OCI-LY3 (cell line): ENCODE data around the gene LTA.

Experiments
- H2AFZ ChIP-seq: fragments of 200-600, 300-600 bp; shearing (Covaris generic); 2 replicates; pipeline ENCODE4 v1.6.0; 2014; ENCODE audit warnings: antibody characterized with exemption, low read depth, low read length
- H3K27ac ChIP-seq: fragments of 200-600, 300-600 bp; sonication (generic); 2 replicates; pipeline ENCODE4 v1.5.1; 2014; ENCODE audit warnings: mild to moderate bottlenecking, low read length, moderate library complexity, mixed read lengths
- H3K27me3 ChIP-seq: fragments of 200-600, 300-600 bp; sonication (generic); 2 replicates; pipeline ENCODE4 v1.6.1; 2014; ENCODE audit warnings: low read depth, low read length, mixed read lengths
- H3K36me3 ChIP-seq: fragments of 200-600, 300-600 bp; sonication (generic); replicated peaks from 2 replicates; pipeline ENCODE3; 2014; ENCODE audit warnings: low read depth, low read length, mixed read lengths
- H3K4me1 ChIP-seq: fragments of 300-600, 200-600 bp; sonication (generic); 2 replicates; pipeline ENCODE4 v1.6.1; 2014; ENCODE audit warnings: low read length, mixed read lengths
- H3K4me2 ChIP-seq: fragments of 200-600, 300-600 bp; sonication (generic); 2 replicates; pipeline ENCODE4 v1.6.1; 2014; ENCODE audit warnings: low read length, mixed read lengths
- H3K4me3 ChIP-seq: fragments of 300-600, 200-600 bp; sonication (generic); 2 replicates; pipeline ENCODE4 v1.5.1; 2014; ENCODE audit warnings: antibody characterized with exemption, mild to moderate bottlenecking, low read length, moderate library complexity
- H3K79me2 ChIP-seq: fragments of 300-600, 200-600 bp; shearing (Covaris generic); 2 replicates; pipeline ENCODE4 v1.6.1; 2014; ENCODE audit warnings: mild to moderate bottlenecking, low read length, mixed read lengths
- H3K9ac ChIP-seq: fragments of 300-600, 200-600 bp; shearing (Covaris generic); 2 replicates; pipeline ENCODE4 v1.6.0; 2014; ENCODE audit warnings: mild to moderate bottlenecking, low read length, moderate library complexity
- H3K9me3 ChIP-seq: fragments of 200-600, 300-600 bp; shearing (Covaris generic); 2 replicates; pipeline ENCODE4 v1.6.1; 2014; ENCODE audit warnings: low read length, mixed read lengths; ENCODE audit not compliant: insufficient read depth
- H4K20me1 ChIP-seq: fragments of 200-600, 300-600 bp; sonication (generic); 2 replicates; pipeline ENCODE4 v1.6.1; 2016; ENCODE audit warnings: low read length, mixed read lengths; ENCODE audit not compliant: insufficient read depth
- CTCF ChIP-seq: fragments of 200-600, 300-600 bp; sonication (generic); IDR thresholded peaks from 2 replicates; pipeline ENCODE4 v1.5.1; 2014; ENCODE audit warnings: antibody characterized with exemption, low read length, low read depth
- EZH2phosphoT487 ChIP-seq: fragments of 200-600 bp; shearing (Covaris generic); IDR thresholded peaks from 2 replicates; pipeline ENCODE4 v1.6.1; 2018; ENCODE audit warnings: antibody characterized with exemption, mixed run types, low read depth

LTA gene

GRCh38 chr6:31572041-31572911 lies at the start of gene LTA:
LTA (plus strand) TSS chr6:31572289; CDS start chr6:31572743, 454 bp downstream.
- Histone ChIP-seq H4K20me1 (peaks cover 15% of the 10 kb centered on the region), H3K4me2 (peak within 1 kb of the TSS; percentile 100), H3K36me3 (peaks cover 34% of the 10 kb centered on the region), H3K4me1 (peaks cover 66% of the 10 kb centered on the region), H3K27me3 (no peaks in the 10 kb centered on the region), H3K27ac (peak within 1 kb of the TSS; percentile 100), H3K4me3 (peak within 1 kb of the TSS; percentile 98), H3K9me3 (no peaks in the 10 kb centered on the region), H2AFZ (no peak within 1 kb of the TSS), H3K9ac (peak within 1 kb of the TSS; percentile 92), H3K79me2 (peaks cover 93% of the 10 kb centered on the region)
- TF ChIP-seq CTCF (no peak), EZH2phosphoT487 (no peak)

GRCh38 chr6:31525553-31525931 lies 46.5 kb upstream of the LTA start:
- no peaks in the 10 kb centered on the region for H3K4me1 ChIP-seq
- no peak overlapping the region for H3K27ac ChIP-seq
- H3K4me2 ChIP-seq: no peak overlapping the region
- no peak overlapping the region for H3K9ac ChIP-seq
- no peaks in the 10 kb centered on the region for H3K36me3 ChIP-seq
- no peaks in the 10 kb centered on the region for H3K27me3 ChIP-seq
- TF ChIP-seq CTCF (no peak), EZH2phosphoT487 (no peak)
- H3K4me3 ChIP-seq: no peak overlapping the region
- H2AFZ ChIP-seq: no peak overlapping the region
- peaks cover 8% of the 10 kb centered on the region for H4K20me1 ChIP-seq
- no peaks in the 10 kb centered on the region for H3K9me3 ChIP-seq
- H3K79me2 ChIP-seq: no peaks in the 10 kb centered on the region

- Histone ChIP-seq H4K20me1 (peaks cover 11% of the 10 kb centered on the region), H3K36me3 (peaks cover 4% of the 10 kb centered on the region), H3K4me2 (no peak overlapping the region), H3K27ac (no peak overlapping the region), H3K79me2 (no peaks in the 10 kb centered on the region), H2AFZ (no peak overlapping the region), H3K27me3 (no peaks in the 10 kb centered on the region), H3K9ac (no peak overlapping the region), H3K4me1 (no peaks in the 10 kb centered on the region), H3K4me3 (no peak overlapping the region), H3K9me3 (no peaks in the 10 kb centered on the region)
- TF ChIP-seq EZH2phosphoT487 (no peak), CTCF (no peak)
These were observed 46.0 kb upstream of the LTA start for GRCh38 chr6:31525932-31526591.

- Histone ChIP-seq H3K79me2 (no peaks in the 10 kb centered on the region), H3K9ac (no peak overlapping the region), H3K27me3 (no peaks in the 10 kb centered on the region), H3K4me3 (no peak overlapping the region), H3K4me1 (no peaks in the 10 kb centered on the region), H3K27ac (no peak overlapping the region), H2AFZ (no peak overlapping the region), H3K4me2 (no peak overlapping the region), H4K20me1 (peaks cover 19% of the 10 kb centered on the region), H3K36me3 (peaks cover 15% of the 10 kb centered on the region), H3K9me3 (no peaks in the 10 kb centered on the region)
- TF ChIP-seq EZH2phosphoT487: no peak
- no peak for TF ChIP-seq CTCF
These were observed 43.7 kb upstream of the LTA start for GRCh38 chr6:31528307-31528777.
